HG03521 (cell line): Measurements from ENCODE around the gene TUBG1.

Source experiments
- ATAC-seq: cut with Tn5 transposase; IDR thresholded peaks from one replicate; pipeline ENCODE4 v1.9.1; 2021; ENCODE audit warnings: mild to moderate bottlenecking, moderate library complexity; ENCODE audit not compliant: unreplicated experiment

Gene TUBG1

GRCh38 chr17:42609182-42609813, at the start of gene TUBG1, which contains the start of gene RETREG3:
Gene TUBG1, plus strand, starts transcription at chr17:42609683. Its CDS starts 55 bp downstream, at chr17:42609738.
Gene RETREG3, minus strand, starts transcription at chr17:42609374. Its CDS starts 50 bp downstream, at chr17:42609324.
- ATAC-seq, result peak; percentile 81

DNA sequence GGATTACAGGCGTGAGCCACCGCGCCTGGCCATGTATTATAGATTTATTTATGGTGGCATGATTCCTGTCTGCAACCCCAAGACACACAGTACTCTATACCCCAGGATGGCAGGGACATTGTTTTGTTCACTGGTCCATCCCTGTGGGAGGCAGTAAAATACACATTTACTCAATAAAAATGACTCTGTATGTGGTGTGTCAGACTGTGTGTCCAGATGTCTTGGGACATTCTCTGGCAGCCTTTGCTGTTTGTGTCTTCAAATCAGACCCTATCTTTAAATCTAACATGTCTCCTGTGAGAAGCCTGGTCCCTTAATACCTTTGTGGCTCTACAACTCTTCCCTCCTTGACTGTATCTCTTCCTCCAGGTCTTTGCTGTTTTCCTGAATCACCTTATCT, 49.2 kb upstream of the TUBG1 start:
- no peak for ATAC-seq

- no peak for ATAC-seq
These were observed 47.5 kb upstream of the TUBG1 start, which contains the start of gene COASY for GRCh38 chr17:42561897-42562387. Gene COASY, plus strand, starts transcription at chr17:42562148. Its CDS starts 475 bp downstream, at chr17:42562623.

GRCh38 chr17:42562388-42563142, 46.9 kb upstream of the TUBG1 start:
- ATAC-seq, result no peak

GRCh38 chr17:42563143-42563509, 46.4 kb upstream of the TUBG1 start:
- no peak for ATAC-seq

DNA sequence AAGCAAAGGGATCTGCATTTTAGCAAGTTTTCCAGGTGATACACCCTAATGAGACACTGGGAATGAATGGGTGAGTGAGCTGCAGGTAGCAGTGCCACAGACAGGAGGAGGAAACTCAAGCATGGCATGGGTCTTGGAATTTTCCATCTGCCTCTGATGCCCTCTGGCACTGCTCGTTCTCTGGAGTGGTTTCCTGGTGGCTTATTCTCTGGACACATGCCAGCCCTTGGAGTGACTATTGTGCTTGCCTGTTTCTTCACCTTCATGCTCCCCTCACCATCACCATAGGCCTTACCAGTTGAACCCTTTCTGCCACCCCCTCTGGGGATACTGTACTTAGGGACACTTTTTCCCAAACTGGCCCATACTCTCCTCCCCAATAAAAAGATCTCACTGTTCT, 45.9 kb upstream of the TUBG1 start:
- no peak for ATAC-seq

GRCh38 chr17:42563950-42564349, 45.5 kb upstream of the TUBG1 start:
- no peak for ATAC-seq

DNA sequence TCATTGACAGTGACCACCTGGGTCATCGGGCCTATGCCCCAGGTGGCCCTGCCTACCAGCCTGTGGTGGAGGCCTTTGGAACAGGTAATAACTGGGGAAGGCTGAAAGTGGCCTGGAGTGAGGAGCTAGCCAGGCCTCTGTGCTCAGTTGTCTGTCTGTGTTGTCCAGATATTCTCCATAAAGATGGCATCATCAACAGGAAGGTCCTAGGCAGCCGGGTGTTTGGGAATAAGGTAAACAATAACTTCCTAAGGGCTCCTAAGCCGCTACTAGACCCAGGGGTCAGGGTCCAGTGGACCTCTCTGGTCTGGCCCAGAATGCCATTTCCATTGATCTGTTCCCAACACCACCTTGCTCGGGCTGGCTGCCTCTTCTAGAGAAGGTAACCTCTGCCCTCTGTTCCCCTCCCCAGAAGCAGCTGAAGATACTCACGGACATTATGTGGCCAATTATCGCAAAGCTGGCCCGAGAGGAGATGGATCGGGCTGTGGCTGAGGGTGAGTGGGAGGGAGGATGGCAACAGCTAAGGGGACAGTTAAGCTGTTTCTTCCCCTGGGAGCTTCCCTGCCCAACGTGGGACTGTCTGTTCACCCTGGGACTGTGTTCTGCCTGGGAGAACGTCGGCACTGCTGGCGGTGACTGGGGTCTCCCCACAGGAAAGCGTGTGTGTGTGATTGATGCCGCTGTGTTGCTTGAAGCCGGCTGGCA, 44.5 kb upstream of the TUBG1 start:
- ATAC-seq, result no peak

DNA sequence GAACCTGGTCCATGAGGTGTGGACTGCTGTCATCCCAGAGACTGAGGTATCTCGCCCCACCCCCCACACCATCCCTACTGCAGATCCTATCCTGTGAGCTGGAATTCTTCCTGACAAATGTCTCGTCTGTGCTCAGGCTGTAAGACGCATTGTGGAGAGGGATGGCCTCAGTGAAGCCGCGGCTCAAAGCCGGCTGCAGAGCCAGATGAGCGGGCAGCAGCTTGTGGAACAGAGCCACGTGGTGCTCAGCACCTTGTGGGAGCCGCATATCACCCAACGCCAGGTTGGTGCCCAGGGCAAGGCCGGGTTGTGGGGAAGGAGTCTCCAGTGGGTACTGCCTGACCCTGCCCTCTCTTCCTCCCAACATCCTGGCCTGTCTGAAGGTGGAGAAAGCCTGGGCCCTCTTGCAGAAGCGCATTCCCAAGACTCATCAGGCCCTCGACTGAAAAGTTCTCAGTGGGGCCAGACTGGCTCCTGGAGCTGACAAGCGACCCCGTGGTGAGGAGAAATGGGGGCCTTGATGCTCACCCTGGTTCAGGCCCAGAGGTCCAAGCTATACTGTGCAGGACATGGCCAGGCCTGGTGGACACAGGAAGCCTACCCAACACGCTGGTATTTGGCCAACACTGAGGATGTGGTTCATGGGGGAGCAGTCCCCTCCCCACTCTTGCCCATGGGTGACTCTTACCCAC, 43.8 kb upstream of the TUBG1 start:
- ATAC-seq, result no peak

- no peak for ATAC-seq
These were observed 43.1 kb upstream of the TUBG1 start for GRCh38 chr17:42566215-42566882.

DNA sequence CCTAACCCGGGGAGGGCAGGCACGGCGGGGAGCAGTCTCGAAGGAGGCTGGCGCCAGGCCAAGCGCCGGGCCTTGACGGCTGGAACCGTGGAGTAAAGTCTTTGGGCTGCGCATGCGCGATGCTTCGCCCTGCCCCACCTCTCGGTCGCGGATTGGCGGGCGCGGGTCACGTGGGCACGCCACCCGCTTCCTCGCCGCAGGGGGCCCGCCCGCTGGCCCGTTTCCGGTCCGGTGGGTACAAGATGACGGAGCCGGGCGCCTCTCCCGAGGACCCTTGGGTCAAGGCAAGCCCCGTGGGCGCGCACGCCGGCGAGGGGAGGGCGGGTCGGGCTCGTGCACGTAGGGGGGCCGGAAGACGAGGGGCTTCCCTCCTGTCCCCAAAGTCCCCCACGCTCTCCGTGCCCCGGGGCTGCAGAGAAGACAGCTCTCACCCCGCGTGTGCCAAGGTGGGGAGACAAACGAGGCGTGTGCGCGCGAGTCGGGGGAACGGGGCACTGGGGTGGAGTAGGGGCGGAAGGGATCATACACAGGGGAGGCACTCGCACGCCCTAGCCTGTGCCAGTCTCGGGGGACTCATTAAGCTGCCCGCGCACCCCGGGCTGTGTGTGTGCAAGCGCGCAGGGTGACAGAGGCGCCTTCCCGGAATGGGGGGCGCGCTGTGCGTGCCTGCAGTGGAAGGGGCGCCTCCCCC, 42.5 kb upstream of the TUBG1 start, which contains the start of gene MLX:
Gene MLX (plus strand): TSS at position 218 of the 691 bp plus-strand sequence. CDS start 25 bp downstream, at position 243.
- peak; percentile 65 for ATAC-seq

DNA sequence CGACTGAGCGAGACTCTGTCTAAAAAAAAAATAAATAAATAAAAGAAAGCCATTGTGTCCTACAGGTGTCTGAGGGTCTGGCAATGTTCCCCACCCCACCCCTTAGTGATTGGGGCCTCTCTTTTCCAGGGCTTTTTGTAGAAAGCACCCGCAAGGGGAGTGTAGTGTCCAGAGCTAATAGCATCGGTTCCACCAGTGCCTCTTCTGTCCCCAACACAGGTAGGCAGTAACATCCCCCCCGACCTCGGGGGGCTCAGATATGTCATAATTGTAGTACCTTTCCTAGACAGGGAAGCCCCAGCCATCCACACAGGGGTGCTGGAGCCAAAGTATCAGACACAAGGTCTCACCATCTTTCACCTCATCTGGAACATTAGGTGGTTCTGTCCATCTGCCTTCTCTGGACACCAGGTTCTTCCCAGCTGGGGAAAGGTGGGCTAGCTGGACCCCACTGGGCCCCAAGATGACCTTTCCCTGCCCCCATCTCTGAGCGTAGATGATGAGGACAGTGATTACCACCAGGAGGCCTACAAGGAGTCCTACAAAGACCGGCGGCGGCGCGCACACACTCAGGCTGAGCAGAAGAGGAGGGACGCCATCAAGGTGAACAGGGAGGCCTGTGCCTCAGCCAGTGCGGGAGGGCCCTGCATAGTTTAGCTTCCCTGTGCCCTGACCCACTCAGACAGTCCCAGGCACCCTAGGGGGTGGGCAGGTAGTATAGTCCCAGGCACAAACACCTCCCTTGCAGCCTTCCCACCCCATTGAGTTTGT, 41.0 kb upstream of the TUBG1 start:
- ATAC-seq, result no peak

- no peak for ATAC-seq
These were observed 37.9 kb upstream of the TUBG1 start for GRCh38 chr17:42571435-42572225.

DNA sequence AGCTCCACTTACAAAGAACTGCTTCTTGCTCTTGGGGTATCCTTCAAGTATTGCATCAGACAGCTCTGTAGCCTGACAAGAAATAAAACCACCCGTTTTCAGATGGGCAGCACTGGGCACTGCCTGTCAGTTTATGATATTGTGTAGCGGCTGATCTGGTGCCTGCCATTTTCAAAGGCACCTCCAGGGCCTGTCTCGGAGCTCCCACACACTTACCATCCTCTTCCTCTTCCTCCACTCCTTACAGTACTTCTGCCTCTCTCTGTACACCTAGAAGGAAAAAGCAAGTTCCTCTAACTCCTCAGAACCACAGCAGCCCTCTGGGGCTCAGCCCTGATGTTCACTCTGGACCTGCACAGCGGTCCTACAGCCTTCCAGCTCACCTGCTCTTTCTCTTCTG, 36.4 kb upstream of the TUBG1 start:
- ATAC-seq, result no peak

- no peak for ATAC-seq
These were observed 35.0 kb upstream of the TUBG1 start for GRCh38 chr17:42574463-42574862.

DNA sequence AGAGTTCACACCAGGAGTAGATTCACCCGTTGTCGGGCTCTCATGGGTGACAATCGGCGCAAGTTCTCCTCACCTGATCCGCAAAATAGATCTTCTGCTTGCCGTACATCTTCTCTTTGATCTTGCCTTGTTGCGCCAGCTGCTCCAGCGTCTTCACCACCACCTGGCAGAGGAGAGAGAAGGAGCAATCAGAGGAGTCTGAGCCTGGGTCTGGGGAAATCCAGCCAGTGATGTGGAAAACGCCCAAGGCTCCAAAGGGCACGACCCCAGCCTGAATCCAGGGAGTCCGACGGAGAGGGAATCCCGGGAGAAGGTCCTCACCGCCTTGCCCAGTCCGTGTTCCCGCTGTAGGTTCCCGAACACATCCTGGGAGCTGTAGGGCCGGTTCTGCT, 32.3 kb upstream of the TUBG1 start:
- no peak for ATAC-seq

DNA sequence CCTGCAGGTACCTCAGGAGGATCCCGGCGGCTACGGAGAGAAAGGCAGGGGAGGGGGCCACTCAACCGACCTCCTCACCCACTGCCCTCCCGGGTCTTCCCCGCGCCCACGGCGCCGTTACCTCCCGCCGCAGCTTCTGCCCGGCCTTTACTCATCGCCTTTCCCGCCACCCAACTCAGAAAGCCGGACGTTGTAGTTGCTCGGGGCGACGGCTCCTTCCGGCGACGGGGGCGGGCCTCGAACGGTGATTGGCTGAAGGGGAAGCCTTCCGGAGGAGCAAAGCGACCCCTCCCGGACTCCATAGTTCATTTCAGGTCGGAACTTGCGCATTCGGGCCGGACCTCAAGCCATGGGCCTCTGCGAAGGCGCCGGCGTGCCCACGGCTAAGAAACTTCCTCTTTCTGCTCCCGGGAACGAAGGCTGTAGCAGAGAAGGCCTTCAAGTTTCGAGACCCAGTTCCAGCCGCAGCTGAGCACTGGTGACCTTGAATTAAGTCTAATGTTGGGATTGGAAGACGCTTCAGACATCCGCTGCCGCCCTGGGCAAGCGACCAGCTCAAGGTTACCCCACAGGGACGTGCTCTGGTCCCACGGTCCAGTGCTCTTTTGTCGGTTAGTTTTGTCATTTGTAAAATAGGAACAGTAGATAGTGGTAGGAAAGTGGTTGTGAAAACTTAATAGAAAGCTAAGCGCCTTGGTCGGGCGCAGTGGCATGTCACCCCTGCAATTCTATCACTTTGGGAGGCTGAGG, 31.8 kb upstream of the TUBG1 start, which contains the start of gene PSMC3IP:
Gene PSMC3IP (minus strand): TSS at position 198 of the 750 bp plus-strand sequence. CDS start 43 bp downstream, at position 155.
- peak; percentile 70 for ATAC-seq
